HepG2 (cell line): ENCODE measurements around the gene BBOF1. TPM values are rescaled to one million over a fixed set of nuclear protein-coding genes. Genes with fewer than 3 reads are reported as not detected.

Experiments
- ATAC-seq: fragments of 200-7000 bp; cut with Tn5 transposase; 3 replicates; pipeline ENCODE4 v1.9.1; 2020; ENCODE audit warnings: mild to moderate bottlenecking, moderate library complexity
- BruUV-seq: library from RNA; stranded (reverse); fragments of 400-500 nt; replicated peaks from 2 replicates; lab custom pipeline; 2021; lab: Mats Ljungman, UMichigan
- CTCF ChIA-PET: fragments of 300-600 bp; formaldehyde crosslinking; extraction: SDS; loops from one replicate; lab custom pipeline; 2021; ENCODE audit warnings: low total read pairs, inconsistent platforms, low intra/inter-chr PET ratio; lab: Yijun Ruan, JAX
- POLR2A ChIA-PET: fragments of 350-600 bp; sonication (Branson Sonifier 250); formaldehyde crosslinking; loops from one replicate; lab custom pipeline; 2020; ENCODE audit warnings: antibody characterized with exemption, inconsistent platforms; lab: Yijun Ruan, JAX
- DNase-seq: peaks from one replicate; pipeline ENCODE4 v3.0.0-alpha.2; 2015; ENCODE audit warnings: low spot score
- FAIRE-seq: peaks from 3 replicates; lab custom pipeline; 2011; peaks lifted over from hg19 to GRCh38; lab: Jason Lieb, UNC
- H2AFZ ChIP-seq: one replicate; pipeline ENCODE4 v1.6.1; 2011; ENCODE audit warnings: low read length, inconsistent platforms
- H3K27ac ChIP-seq: fragments of 300-600 bp; 3 replicates; pipeline ENCODE4 v1.8.0; 2011; ENCODE audit warnings: mixed run types, mild to moderate bottlenecking, mixed read lengths, low read length, inconsistent platforms; ENCODE audit not compliant: insufficient read depth; ENCODE audit errors: extremely low read length
- H3K27me3 ChIP-seq, 2 experiments: fragments of 200-600 bp in 1 of 2; 2 replicates in 1 of 2; 3 replicates in 1 of 2; pipeline versions ENCODE4 v1.6.0 to v1.8.0; 2011; ENCODE audit warnings: low read length in 2 of 2, mild to moderate bottlenecking in 2 of 2, moderate library complexity in 2 of 2, inconsistent platforms in 1 of 2; ENCODE audit not compliant: insufficient read depth in 2 of 2, control insufficient read depth in 1 of 2
- H3K36me3 ChIP-seq, 2 experiments: fragments of 200-600 bp in 1 of 2; replicated peaks in 1 of 2; 2 replicates in 1 of 2; 3 replicates in 1 of 2; pipeline versions ENCODE4 v1.5.1 to v1.8.0; 2011; ENCODE audit warnings: low read length in 2 of 2, inconsistent platforms in 1 of 2; ENCODE audit not compliant: insufficient read depth in 2 of 2, control insufficient read depth in 1 of 2
- H3K4me1 ChIP-seq: 2 replicates; pipeline ENCODE4 v1.5.1; 2012; ENCODE audit warnings: low read length, inconsistent platforms; ENCODE audit not compliant: insufficient read depth
- H3K4me2 ChIP-seq: 2 replicates; pipeline ENCODE4 v1.6.0; 2011; ENCODE audit warnings: low read depth, low read length, inconsistent platforms
- H3K4me3 ChIP-seq, 3 experiments: fragments of 200-600 bp in 1 of 3; sonication (generic), shearing (Covaris generic) in 1 of 3; replicated peaks in 1 of 3; 2 replicates each; pipeline ENCODE4 v1.5.1; 2011 to 2016; ENCODE audit warnings: low read length in 3 of 3, inconsistent platforms in 2 of 3, low read depth in 2 of 3, mild to moderate bottlenecking in 2 of 3, control low read depth in 1 of 3, mixed read lengths in 1 of 3; ENCODE audit not compliant: insufficient read depth in 1 of 3
- H3K79me2 ChIP-seq: one replicate; pipeline ENCODE4 v1.6.1; 2011; ENCODE audit warnings: low read length, inconsistent platforms; ENCODE audit not compliant: insufficient read depth
- H3K9ac ChIP-seq: 2 replicates; pipeline ENCODE4 v1.6.0; 2011; ENCODE audit warnings: mild to moderate bottlenecking, low read depth, low read length, inconsistent platforms; ENCODE audit not compliant: insufficient read depth
- H3K9me3 ChIP-seq: 2 replicates; pipeline ENCODE4 v1.5.1; 2012; ENCODE audit warnings: mild to moderate bottlenecking, low read length
- H4K20me1 ChIP-seq: 2 replicates; pipeline ENCODE4 v1.6.0; 2011; ENCODE audit warnings: inconsistent platforms, mild to moderate bottlenecking, low read length, moderate library complexity; ENCODE audit not compliant: insufficient read depth
- BHLHE40 ChIP-seq: IDR thresholded peaks from 2 replicates; pipeline ENCODE4 v1.6.1; 2011; ENCODE audit warnings: low read length, improper control_type of control experiment
- CHCHD3 ChIP-seq: sonication (generic); formaldehyde crosslinking; IDR thresholded peaks from 2 replicates; pipeline ENCODE4 v1.8.0; 2022; ENCODE audit warnings: mild to moderate bottlenecking, missing genetic modification reagents, moderate library complexity
- HDAC2 ChIP-seq: sonication (generic); formaldehyde crosslinking; IDR thresholded peaks from 2 replicates; pipeline ENCODE4 v1.4.0; 2020; ENCODE audit warnings: missing genetic modification reagents
- HNRNPLL ChIP-seq: fragments of 200-400 bp; formaldehyde crosslinking; IDR thresholded peaks from 2 replicates; pipeline ENCODE4 v1.6.1; 2017; ENCODE audit warnings: mild to moderate bottlenecking, low read depth, low read length; ENCODE audit not compliant: poor library complexity, severe bottlenecking
- KDM2A ChIP-seq: sonication (generic); formaldehyde crosslinking; IDR thresholded peaks from 2 replicates; pipeline ENCODE4 v1.4.0; 2020; ENCODE audit warnings: low read depth, missing genetic modification reagents, borderline replicate concordance
- MAZ ChIP-seq, 2 experiments: sonication (generic) in 1 of 2; formaldehyde crosslinking in 1 of 2; IDR thresholded peaks; 2 replicates each; pipeline versions ENCODE4 v1.5.0 to v1.6.1; 2012 to 2020; ENCODE audit warnings: low read depth in 2 of 2, mild to moderate bottlenecking in 2 of 2, borderline replicate concordance in 1 of 2, improper control_type of control experiment in 1 of 2, low read length in 1 of 2, missing genetic modification reagents in 1 of 2, moderate library complexity in 1 of 2
- PCBP1 ChIP-seq: fragments of 200-400 bp; formaldehyde crosslinking; IDR thresholded peaks from 2 replicates; pipeline ENCODE4 v1.6.1; 2017; ENCODE audit warnings: mild to moderate bottlenecking, low read depth, low read length, borderline replicate concordance
- PHF20 ChIP-seq: sonication (generic); formaldehyde crosslinking; IDR thresholded peaks from 2 replicates; pipeline ENCODE4 v1.5.0; 2020; ENCODE audit warnings: mild to moderate bottlenecking, missing genetic modification reagents
- ZNF382 ChIP-seq: sonication (generic); formaldehyde crosslinking; IDR thresholded peaks from 2 replicates; pipeline ENCODE4 v1.5.0; 2020; ENCODE audit warnings: missing genetic modification reagents, mild to moderate bottlenecking, borderline replicate concordance
- ZNF460 ChIP-seq: sonication (generic); formaldehyde crosslinking; IDR thresholded peaks from 2 replicates; pipeline ENCODE4 v1.5.1; 2020; ENCODE audit warnings: missing genetic modification reagents, mild to moderate bottlenecking, borderline replicate concordance
- ZNF747 ChIP-seq: sonication (generic); formaldehyde crosslinking; IDR thresholded peaks from 2 replicates; pipeline ENCODE4 v1.8.1; 2023; ENCODE audit warnings: missing genetic modification reagents, mild to moderate bottlenecking, borderline replicate concordance
- ZNF773 ChIP-seq: sonication (generic); formaldehyde crosslinking; IDR thresholded peaks from 2 replicates; pipeline ENCODE4 v1.4.0; 2020; ENCODE audit warnings: missing genetic modification reagents, borderline replicate concordance
- WGBS: methylation state at CpG from one replicate; pipeline ENCODE4 v1.1.6; 2017; ENCODE audit warnings: low lambda C conversion rate; 5-methylcytosine and 5-hydroxymethylcytosine counted together
- in situ Hi-C: cut with HindIII; loops from 2 replicates; pipeline ENCODE4 v1.10.0; 2017; ENCODE audit warnings: low pct_unique_long_range_greater_than_20kb; ENCODE audit not compliant: extremely low pct_ligation_motif_present
- intact Hi-C: fragments of 100-400 bp; cut with micrococcal nuclease; formaldehyde crosslinking; loops from one replicate; pipeline ENCODE4 v1.10.0; 2022; ENCODE audit not compliant: unreplicated experiment
- polyA plus RNA-seq, 8 experiments: library from polyadenylated mRNA; depleted of rRNA in 3 of 8; stranded (reverse) in 7 of 8; unstranded in 1 of 8; fragments of >200 nt; fragmentation: Illumina TruSeq in 4 of 8; extraction: Trizol in 4 of 8; gene quantifications; 2 replicates each; pipeline versions ENCODE4 v1.2.1 to v1.2.3, GENCODE V29; 2011 to 2016; ENCODE audit warnings: low read depth in 4 of 8, missing spikeins in 1 of 8, mixed read lengths in 1 of 8; ENCODE audit not compliant: insufficient read depth in 1 of 8
- total RNA-seq, 5 experiments: library from RNA; depleted of rRNA; stranded (reverse); fragments of >200 nt; fragmentation: Illumina TruSeq; extraction: Trizol; gene quantifications; 2 replicates each; pipeline ENCODE4 v1.2.3, GENCODE V29; 2016; ENCODE audit warnings: low read depth in 1 of 5

BBOF1 gene
- total and polyA plus RNA-seq, 2 of the 13 experiments (the other 11 are each of a cell fraction or from before 2014, with no cell fraction given), result 1.6 to 2.3 TPM

DNA sequence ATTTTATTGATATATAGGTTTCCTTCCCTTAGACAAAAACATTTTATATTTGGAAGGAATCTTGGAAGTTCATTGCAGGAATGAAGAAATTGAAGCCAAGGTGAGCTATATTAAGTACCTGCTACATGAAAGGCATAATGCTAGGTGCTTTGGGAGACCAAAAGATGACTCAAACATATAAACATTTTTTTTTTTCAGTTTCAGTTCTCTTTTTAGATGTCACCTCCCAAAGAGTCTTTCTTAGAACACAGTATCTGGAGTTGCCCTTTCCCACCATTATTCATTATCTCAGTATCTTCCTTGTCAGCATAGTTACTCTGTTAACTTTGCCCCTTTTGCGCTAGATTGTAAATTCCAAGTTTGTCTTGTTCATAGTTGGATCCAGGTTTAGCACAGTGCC, 66.7 kb downstream of the BBOF1 start:
- intact Hi-C loops, result no loop called here
- Histone ChIP-seq H3K27ac (peak overlapping the region; percentile 91), H3K27me3 (no peaks in the 10 kb centered on the region; a peak in 1 of 5 replicates), H3K9me3 (no peaks in the 10 kb centered on the region), H3K36me3 (no peaks in the 10 kb centered on the region; a peak in 2 of 5 replicates), H3K79me2 (peaks cover 40% of the 10 kb centered on the region), H2AFZ (no peak overlapping the region), H3K4me2 (peak overlapping the region; percentile 96), H4K20me1 (no peaks in the 10 kb centered on the region), H3K4me3 (peak overlapping the region; percentile 68 to 100 (median 95)), H3K9ac (peak overlapping the region; percentile 94), H3K4me1 (peaks cover 40% of the 10 kb centered on the region)
- in situ Hi-C loops, result no loop called here
- no peak for ATAC-seq
- FAIRE-seq, result no peak
- TF ChIP-seq CHCHD3 (CRISPR knock-in tag) (no peak), MAZ (IDR thresholded peaks at IDR 0.05; ENCODE audit: borderline replicate concordance, low read depth, low read length) (no peak), MAZ (CRISPR knock-in tag; IDR thresholded peaks at IDR 0.05; ENCODE audit: low read depth) (no peak), ZNF382 (CRISPR knock-in tag) (no peak), BHLHE40 (no peak), ZNF773 (CRISPR knock-in tag) (no peak), PHF20 (no peak), PCBP1 (no peak), ZNF460 (CRISPR knock-in tag) (no peak), HDAC2 (no peak), ZNF747 (no peak), HNRNPLL (no peak), KDM2A (CRISPR knock-in tag) (no peak)
- BruUV-seq, result no TSS peak
- CTCF ChIA-PET, result no interaction called here
- WGBS, result 77% methylated on average over 1 of the region's 1 CpG
- no peak for DNase-seq
- POLR2A ChIA-PET, result no interaction called here
